ENCODE measurements around the gene OR2T10.
"Not testable (repeated sequence)": the region's sequence is repeated elsewhere in the genome, so short reads cannot be mapped to it uniquely, and the experiment has no call there.

OR2T10 gene

DNA sequence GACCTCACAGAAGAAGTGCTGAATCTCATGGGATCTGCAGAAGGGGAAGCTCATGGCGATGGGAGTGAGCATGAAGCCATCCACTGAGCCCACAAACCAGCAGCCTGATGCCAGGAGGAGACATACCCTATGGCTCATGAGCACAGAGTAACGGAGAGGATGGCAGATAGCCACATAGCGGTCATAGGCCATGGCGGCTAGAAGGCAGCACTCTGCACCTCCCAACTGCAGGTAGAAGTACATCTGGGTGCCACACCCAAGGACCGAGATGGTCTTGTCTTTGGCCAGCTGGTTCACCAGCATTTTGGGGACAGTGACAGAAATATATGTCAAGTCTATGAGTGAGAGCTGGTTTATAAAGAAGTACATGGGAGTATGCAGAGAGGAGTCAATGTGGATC lies 4.3 kb downstream of the OR2T10 start:
- H3K27me3 ChIP-seq (ENCODE audit: control insufficient read depth, insufficient read depth, low read length): no peaks in the 10 kb centered on the region
- H3K4me1 ChIP-seq (ENCODE audit: control insufficient read depth, insufficient read depth, low read length): no peaks in the 10 kb centered on the region
- peaks cover 37% of the 10 kb centered on the region; the same call in 1 of the 2 replicates for H3K9me3 ChIP-seq (ENCODE audit: control insufficient read depth, insufficient read depth, low read depth, low read length)
- H3K36me3 ChIP-seq (ENCODE audit: control insufficient read depth, insufficient read depth, low read length): no peaks in the 10 kb centered on the region
- no peak overlapping the region for H3K27ac ChIP-seq (ENCODE audit: low read depth, low read length)
- H3K9ac ChIP-seq (ENCODE audit: low read length): no peak overlapping the region
- no peak overlapping the region; the same call in 1 of the 2 replicates for H3K4me3 ChIP-seq (ENCODE audit: low read depth, low read length)

DNA sequence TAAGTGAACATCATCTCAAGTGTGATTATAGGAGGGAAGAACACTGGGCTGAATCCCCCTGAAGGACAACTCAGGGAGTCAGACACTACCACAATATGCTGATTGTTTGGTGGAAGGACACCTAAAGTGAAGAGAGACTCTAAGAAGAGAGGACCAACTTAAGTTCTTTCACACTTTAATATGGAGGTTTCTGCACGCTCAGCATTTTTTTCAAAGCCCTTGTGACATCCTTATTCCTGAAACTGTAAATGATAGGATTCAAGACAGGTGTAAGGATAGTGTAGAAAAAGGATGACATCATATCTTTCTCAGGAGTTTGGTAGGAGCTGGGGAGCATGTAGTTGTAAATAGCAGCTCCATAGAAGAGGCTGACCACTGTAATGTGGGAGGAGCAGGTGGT lies 4.8 kb downstream of the OR2T10 start:
- no peaks in the 10 kb centered on the region for H3K27me3 ChIP-seq (ENCODE audit: control insufficient read depth, insufficient read depth, low read length)

DNA sequence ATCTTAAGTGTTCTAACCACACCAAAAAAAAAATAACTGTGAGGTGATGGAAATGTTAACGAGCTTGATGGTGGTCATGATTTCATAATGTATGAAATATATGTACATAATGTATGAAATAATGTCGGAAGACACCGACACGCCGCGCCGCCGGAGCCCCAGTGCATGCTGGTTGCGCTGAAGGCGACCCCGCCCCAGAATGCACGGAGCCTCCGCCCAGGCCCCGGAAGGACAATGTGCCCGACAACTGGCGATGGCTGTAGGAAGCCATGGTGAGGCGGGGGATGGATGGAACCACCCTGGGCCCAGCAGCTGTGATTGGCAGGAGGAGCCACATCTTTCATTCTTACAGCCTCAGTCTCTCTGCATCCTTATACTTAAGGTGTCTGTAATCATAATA lies 7.4 kb downstream of the OR2T10 start:
- no peaks in the 10 kb centered on the region for H3K4me1 ChIP-seq (ENCODE audit: control insufficient read depth, insufficient read depth, low read length)
- H3K27me3 ChIP-seq (ENCODE audit: control insufficient read depth, insufficient read depth, low read length): no peaks in the 10 kb centered on the region
- no peak overlapping the region for H3K4me3 ChIP-seq (ENCODE audit: low read depth, low read length)
- peaks cover 26% of the 10 kb centered on the region; the same call in 1 of the 2 replicates for H3K9me3 ChIP-seq (ENCODE audit: control insufficient read depth, insufficient read depth, low read depth, low read length)
- H3K27ac ChIP-seq (ENCODE audit: low read depth, low read length): no peak overlapping the region
- no peaks in the 10 kb centered on the region for H3K36me3 ChIP-seq (ENCODE audit: control insufficient read depth, insufficient read depth, low read length)
- no peak overlapping the region for H3K9ac ChIP-seq (ENCODE audit: low read length)

More for the DNA sequence above, 4.8 kb downstream of the OR2T10 start:
- Histone ChIP-seq H3K4me1 (ENCODE audit: control insufficient read depth, insufficient read depth, low read length) (no peaks in the 10 kb centered on the region), H3K9me3 (ENCODE audit: control insufficient read depth, insufficient read depth, low read depth, low read length) (peaks cover 38% of the 10 kb centered on the region; the same call in 1 of the 2 replicates), H3K27ac (ENCODE audit: low read depth, low read length) (no peak overlapping the region), H3K36me3 (ENCODE audit: control insufficient read depth, insufficient read depth, low read length) (no peaks in the 10 kb centered on the region), H3K9ac (ENCODE audit: low read length) (no peak overlapping the region), H3K4me3 (ENCODE audit: low read depth, low read length) (no peak overlapping the region; the same call in 1 of the 2 replicates)

DNA sequence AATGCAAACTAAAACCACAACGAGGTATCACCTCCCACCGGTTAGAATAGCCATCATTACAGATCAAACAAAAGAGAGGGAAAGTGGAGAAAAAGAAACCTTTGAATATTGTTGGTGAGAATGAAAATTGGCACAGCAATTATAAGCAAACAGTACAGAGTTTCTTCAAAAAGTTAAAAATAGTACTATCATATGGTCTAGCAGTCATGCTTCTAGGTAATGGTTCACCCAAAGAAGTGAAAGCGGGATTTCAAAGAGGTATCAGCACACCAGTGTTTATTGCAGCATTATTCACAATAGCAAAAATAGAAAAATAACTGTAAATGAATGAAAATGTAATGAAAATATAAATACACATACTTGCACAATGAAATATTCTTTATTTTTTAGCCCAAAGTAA lies 8.2 kb downstream of the OR2T10 start:
- no peak overlapping the region for H3K27ac ChIP-seq (ENCODE audit: low read depth, low read length)
- H3K36me3 ChIP-seq (ENCODE audit: control insufficient read depth, insufficient read depth, low read length): no peaks in the 10 kb centered on the region
- H3K9me3 ChIP-seq (ENCODE audit: control insufficient read depth, insufficient read depth, low read depth, low read length): peaks cover 22% of the 10 kb centered on the region; the same call in 1 of the 2 replicates
- no peaks in the 10 kb centered on the region for H3K27me3 ChIP-seq (ENCODE audit: control insufficient read depth, insufficient read depth, low read length)
- no peak overlapping the region for H3K4me3 ChIP-seq (ENCODE audit: low read depth, low read length)
- no peak overlapping the region for H3K9ac ChIP-seq (ENCODE audit: low read length)
- no peaks in the 10 kb centered on the region for H3K4me1 ChIP-seq (ENCODE audit: control insufficient read depth, insufficient read depth, low read length)

DNA sequence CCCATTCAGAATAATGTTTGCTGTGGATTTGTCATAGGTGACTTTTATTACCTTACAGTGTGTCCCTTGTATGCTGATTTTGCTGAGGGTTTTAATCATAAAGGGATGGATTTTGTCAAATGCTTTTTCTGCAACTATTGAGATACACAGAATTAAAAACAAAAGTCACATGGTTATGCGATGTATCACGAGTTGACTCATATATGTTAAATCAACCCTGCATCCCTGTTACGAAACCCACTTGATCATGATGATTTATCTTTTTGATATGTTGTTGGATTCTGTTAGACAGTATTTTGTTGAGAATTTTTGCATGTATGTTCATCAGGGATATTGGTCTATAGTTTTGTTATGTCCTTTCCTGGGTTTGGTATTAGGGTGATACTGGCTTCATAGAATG lies 12.2 kb downstream of the OR2T10 start:
- Histone ChIP-seq H3K9ac (ENCODE audit: low read length) (no peak overlapping the region), H3K4me1 (ENCODE audit: control insufficient read depth, insufficient read depth, low read length) (no peaks in the 10 kb centered on the region), H3K9me3 (ENCODE audit: control insufficient read depth, insufficient read depth, low read depth, low read length) (peaks cover 7% of the 10 kb centered on the region; the same call in 1 of the 2 replicates), H3K27me3 (ENCODE audit: control insufficient read depth, insufficient read depth, low read length) (no peaks in the 10 kb centered on the region), H3K27ac (ENCODE audit: low read depth, low read length) (no peak overlapping the region), H3K36me3 (ENCODE audit: control insufficient read depth, insufficient read depth, low read length) (no peaks in the 10 kb centered on the region), H3K4me3 (ENCODE audit: low read depth, low read length) (no peak overlapping the region)

DNA sequence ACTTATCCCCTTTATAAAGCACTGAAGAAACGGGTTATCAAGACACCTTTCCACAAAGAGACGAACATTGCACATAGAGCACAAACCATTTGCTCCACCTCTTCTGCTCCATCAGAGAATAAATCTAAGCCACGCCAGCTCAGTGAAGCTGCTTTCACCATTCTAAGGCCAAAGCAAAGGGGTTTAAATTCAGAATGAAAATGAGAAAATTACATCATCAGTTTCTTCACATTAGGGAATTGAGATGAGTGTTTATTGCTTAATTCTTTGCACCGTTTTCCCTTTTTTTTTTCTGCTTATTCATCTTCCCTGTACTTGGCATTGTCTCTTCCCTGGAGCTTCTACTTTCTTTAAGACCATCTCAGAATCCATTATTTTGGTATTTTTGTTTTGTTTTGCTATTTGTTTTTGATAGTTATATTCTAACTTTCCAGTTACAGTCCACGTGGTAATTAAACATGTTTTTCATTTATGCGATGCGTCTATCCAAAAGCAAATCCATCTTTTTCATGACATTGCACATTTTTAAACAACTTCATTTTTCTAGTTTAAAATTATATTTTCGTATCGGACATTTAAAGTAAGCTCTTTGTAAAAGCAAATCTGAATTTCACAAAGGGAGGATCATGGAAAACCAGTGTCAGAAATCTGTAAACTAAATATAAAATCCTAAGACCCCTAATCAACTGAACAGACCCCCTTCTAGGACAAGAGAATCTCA lies 21.1 kb downstream of the OR2T10 start:
- H3K4me1 ChIP-seq (ENCODE audit: control insufficient read depth, insufficient read depth, low read length): no peaks in the 10 kb centered on the region
- no peak overlapping the region for H3K9ac ChIP-seq (ENCODE audit: low read length)
- no peaks in the 10 kb centered on the region for H3K36me3 ChIP-seq (ENCODE audit: control insufficient read depth, insufficient read depth, low read length)
- H3K9me3 ChIP-seq (ENCODE audit: control insufficient read depth, insufficient read depth, low read depth, low read length): peaks cover 9% of the 10 kb centered on the region; the same call in 1 of the 2 replicates
- H3K27ac ChIP-seq (ENCODE audit: low read depth, low read length): no peak overlapping the region
- H3K4me3 ChIP-seq (ENCODE audit: low read depth, low read length): no peak overlapping the region
- no peaks in the 10 kb centered on the region for H3K27me3 ChIP-seq (ENCODE audit: control insufficient read depth, insufficient read depth, low read length)

DNA sequence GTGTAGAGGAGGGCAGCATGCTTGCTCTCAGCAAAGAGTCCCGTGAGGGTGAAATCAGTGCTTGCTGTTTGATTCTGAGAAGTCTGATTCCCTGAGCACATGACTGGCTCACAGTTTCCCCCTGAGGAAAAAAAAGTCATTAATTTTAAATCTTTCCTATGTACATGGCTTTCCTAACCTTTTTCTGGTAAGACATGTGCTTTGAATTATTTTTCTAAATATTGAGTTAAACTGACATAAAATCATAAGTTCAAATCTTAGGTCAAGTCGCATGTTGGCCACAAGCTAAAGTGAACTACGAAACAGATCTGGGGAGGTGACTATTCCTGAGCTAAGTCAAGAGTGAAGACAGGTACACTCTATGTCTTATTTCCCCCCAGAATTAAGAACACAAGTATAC lies 22.8 kb downstream of the OR2T10 start, which contains the start of gene OR2T34:
OR2T34 (minus strand) TSS at position 101 of the 400 bp plus-strand sequence; CDS start at position 101, 0 bp downstream.
- not testable (repeated sequence) for H3K27me3 ChIP-seq (ENCODE audit: control insufficient read depth, insufficient read depth, low read length); H3K9me3 ChIP-seq (ENCODE audit: control insufficient read depth, insufficient read depth, low read depth, low read length); H3K27ac ChIP-seq (ENCODE audit: low read depth, low read length); H3K36me3 ChIP-seq (ENCODE audit: control insufficient read depth, insufficient read depth, low read length); H3K4me1 ChIP-seq (ENCODE audit: control insufficient read depth, insufficient read depth, low read length); H3K9ac ChIP-seq (ENCODE audit: low read length); H3K4me3 ChIP-seq (ENCODE audit: low read depth, low read length)

DNA sequence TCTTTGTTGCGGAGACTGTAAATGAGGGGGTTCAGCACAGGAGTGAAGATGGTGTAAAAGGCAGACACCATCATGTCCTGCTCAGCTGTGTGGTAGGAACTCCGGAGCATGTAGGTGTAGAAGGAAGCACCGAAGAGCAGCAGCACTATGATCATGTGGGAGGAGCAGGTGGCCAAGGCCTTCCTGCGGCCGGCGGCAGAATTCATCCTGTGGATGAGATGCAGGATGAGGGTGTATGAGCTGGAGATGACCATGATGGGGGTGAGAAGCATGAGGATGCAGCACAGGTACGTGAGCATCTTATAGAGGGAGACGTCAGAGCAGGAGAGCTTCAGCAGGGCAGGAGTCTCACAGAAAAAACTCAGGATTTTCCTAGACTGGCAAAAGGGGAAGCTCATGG lies 23.6 kb downstream of the OR2T10 start:
- H3K4me3 ChIP-seq (ENCODE audit: low read depth, low read length); H3K9ac ChIP-seq (ENCODE audit: low read length); H3K4me1 ChIP-seq (ENCODE audit: control insufficient read depth, insufficient read depth, low read length); H3K36me3 ChIP-seq (ENCODE audit: control insufficient read depth, insufficient read depth, low read length); H3K9me3 ChIP-seq (ENCODE audit: control insufficient read depth, insufficient read depth, low read depth, low read length); H3K27ac ChIP-seq (ENCODE audit: low read depth, low read length); H3K27me3 ChIP-seq (ENCODE audit: control insufficient read depth, insufficient read depth, low read length): not testable (repeated sequence)

DNA sequence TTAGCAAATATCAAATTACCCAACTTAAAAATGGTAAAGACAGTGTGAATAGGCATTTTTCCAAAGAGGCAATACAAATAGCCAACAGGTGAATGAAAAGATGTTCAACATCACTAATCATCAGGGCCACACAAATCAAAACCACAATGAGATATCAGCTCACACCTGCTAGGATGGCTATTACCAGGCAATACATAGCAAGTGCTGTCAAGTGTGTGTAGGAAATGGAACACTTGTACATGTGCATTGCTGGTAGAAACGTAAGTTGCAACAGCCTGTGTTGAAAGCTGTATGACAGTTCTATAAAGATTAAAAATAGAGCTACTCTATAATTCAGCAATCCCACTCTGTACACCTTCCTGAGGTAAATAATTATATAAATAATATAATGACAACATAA lies 25.5 kb downstream of the OR2T10 start:
- not testable (repeated sequence) for H3K4me3 ChIP-seq (ENCODE audit: low read depth, low read length); H3K27me3 ChIP-seq (ENCODE audit: control insufficient read depth, insufficient read depth, low read length); H3K27ac ChIP-seq (ENCODE audit: low read depth, low read length); H3K9ac ChIP-seq (ENCODE audit: low read length); H3K4me1 ChIP-seq (ENCODE audit: control insufficient read depth, insufficient read depth, low read length); H3K36me3 ChIP-seq (ENCODE audit: control insufficient read depth, insufficient read depth, low read length); H3K9me3 ChIP-seq (ENCODE audit: control insufficient read depth, insufficient read depth, low read depth, low read length)

DNA sequence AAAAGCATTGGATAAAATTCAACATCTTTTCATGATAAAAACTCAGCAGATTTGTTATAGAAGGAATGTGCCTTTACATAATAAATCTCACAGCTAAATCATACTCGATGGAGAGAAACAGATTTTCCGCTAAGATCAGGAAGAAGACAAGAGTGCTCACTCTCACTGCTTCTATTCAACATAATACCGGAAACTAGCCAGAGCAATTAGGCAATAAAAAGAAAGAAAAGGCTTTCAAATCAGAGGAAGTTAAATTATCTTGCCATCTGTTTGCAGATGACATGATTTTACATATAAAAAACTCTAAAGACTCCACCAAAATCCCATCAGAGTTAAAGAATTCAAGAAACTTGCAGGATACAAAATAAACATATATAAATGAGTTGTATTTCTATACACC lies 26.7 kb downstream of the OR2T10 start:
- H3K4me3 ChIP-seq (ENCODE audit: low read depth, low read length); H3K9me3 ChIP-seq (ENCODE audit: control insufficient read depth, insufficient read depth, low read depth, low read length); H3K27ac ChIP-seq (ENCODE audit: low read depth, low read length); H3K9ac ChIP-seq (ENCODE audit: low read length); H3K27me3 ChIP-seq (ENCODE audit: control insufficient read depth, insufficient read depth, low read length); H3K36me3 ChIP-seq (ENCODE audit: control insufficient read depth, insufficient read depth, low read length); H3K4me1 ChIP-seq (ENCODE audit: control insufficient read depth, insufficient read depth, low read length): not testable (repeated sequence)

DNA sequence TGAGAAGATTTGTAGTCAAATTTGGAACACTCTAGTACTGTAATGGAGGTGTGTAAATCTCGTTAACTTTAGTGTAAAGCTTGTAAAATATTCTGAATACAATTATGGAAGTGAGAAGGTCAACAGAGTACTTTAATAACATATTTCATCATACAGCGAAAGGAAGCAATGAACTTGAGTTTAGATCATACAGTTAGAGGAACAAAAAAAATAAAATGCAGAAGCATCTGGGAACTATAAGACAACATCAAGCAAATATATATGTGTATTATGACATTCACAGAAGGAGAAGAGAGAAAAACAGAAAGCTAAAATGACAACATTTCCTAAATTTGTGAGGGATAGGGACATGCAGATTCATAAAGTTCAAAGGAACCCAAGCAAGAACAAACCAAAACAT lies 28.5 kb downstream of the OR2T10 start:
- not testable (repeated sequence) for H3K9me3 ChIP-seq (ENCODE audit: control insufficient read depth, insufficient read depth, low read depth, low read length); H3K4me3 ChIP-seq (ENCODE audit: low read depth, low read length); H3K27me3 ChIP-seq (ENCODE audit: control insufficient read depth, insufficient read depth, low read length); H3K27ac ChIP-seq (ENCODE audit: low read depth, low read length); H3K9ac ChIP-seq (ENCODE audit: low read length); H3K36me3 ChIP-seq (ENCODE audit: control insufficient read depth, insufficient read depth, low read length); H3K4me1 ChIP-seq (ENCODE audit: control insufficient read depth, insufficient read depth, low read length)
